ENCODE measurements around the gene GLP1R. TPM values are rescaled to one million over a fixed set of nuclear protein-coding genes. Genes with fewer than 3 reads are reported as not detected.

The GLP1R gene
- not detected in 2 replicates for total RNA-seq (2012; rRNA removed)

DNA sequence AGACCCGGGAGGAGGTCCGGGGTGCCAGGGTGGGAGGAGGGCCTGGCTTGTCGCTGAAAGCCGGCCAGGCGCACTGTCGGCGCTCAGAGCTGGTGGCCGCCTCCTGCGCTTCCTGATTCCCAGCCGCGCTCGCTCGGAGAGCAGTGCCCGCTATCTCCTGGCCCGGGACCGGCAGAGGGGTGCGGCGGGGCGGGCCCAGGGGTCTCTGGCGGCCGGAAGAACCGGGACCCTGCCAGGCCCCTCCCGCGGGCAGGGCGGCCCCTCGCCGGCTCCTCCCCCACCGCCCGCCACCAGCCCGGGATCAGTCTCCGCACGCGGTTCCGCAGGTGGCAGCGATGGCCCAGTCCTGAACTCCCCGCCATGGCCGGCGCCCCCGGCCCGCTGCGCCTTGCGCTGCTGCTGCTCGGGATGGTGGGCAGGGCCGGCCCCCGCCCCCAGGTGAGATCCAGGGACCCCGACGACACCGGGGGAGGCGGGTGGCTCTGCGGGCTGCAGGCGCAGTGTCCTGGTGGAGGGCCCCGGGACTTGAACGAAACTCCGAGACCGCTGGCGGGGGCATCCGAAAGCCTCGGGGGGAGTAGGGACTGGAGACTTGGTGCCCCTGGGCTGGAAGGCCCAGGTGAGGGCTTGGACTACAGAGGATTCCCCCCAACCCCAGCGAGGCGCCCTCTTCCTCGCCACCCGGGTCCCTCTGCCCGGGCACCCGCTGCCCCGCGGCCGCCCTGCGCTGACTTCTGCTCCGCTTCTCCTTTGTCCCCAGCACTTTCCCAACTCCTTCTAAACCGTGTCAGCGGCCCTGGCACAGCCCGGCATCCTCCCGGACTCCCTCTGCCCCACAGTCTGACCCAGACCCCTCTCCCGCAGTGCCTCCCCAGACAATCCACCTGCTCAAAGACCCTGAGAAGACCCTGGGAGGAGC lies at the start of gene GLP1R:
GLP1R (plus strand) TSS at position 301 of the 919 bp plus-strand sequence; CDS start at position 361, 60 bp downstream.
- Histone ChIP-seq H3K27me3 (ENCODE audit: control insufficient read depth, insufficient read depth, low read length) (peaks cover 42% of the 10 kb centered on the region), H3K4me1 (ENCODE audit: control insufficient read depth, insufficient read depth, low read length) (no peaks in the 10 kb centered on the region), H3K4me2 (ENCODE audit: low read length) (no peak within 1 kb of the TSS), H3K9me3 (replicated peaks; ENCODE audit: low read length) (no peaks in the 10 kb centered on the region), H3K9ac (ENCODE audit: low read depth, low read length) (no peak within 1 kb of the TSS), H3K36me3 (ENCODE audit: insufficient read depth, low read length) (no peaks in the 10 kb centered on the region), H3K4me3 (ENCODE audit: low read length) (no peak within 1 kb of the TSS)

DNA sequence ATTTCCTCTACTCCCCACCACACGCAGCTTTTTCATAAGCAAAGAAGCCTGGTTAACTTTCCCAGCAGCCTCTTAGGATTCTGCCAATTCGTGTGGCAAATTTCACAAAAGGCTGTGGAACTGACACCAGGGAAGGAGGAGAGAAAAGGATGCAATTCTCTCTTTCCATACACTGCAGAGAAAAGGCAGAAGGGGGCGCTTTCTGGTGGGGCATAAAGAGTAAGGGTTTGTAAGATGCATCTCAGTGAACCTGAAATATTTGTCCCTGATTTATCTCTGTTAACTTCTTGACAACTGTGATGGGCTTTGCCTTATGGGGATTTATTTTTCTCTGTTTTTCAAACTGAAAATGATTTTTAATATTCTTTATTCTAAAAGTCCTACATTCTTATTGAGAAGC lies 45.5 kb upstream of the GLP1R start:
- Histone ChIP-seq H3K36me3 (ENCODE audit: insufficient read depth, low read length) (no peaks in the 10 kb centered on the region), H3K4me3 (ENCODE audit: low read length) (no peak overlapping the region), H3K9ac (ENCODE audit: low read depth, low read length) (no peak overlapping the region), H3K27me3 (ENCODE audit: control insufficient read depth, insufficient read depth, low read length) (peaks cover 11% of the 10 kb centered on the region), H3K4me1 (ENCODE audit: control insufficient read depth, insufficient read depth, low read length) (no peaks in the 10 kb centered on the region), H3K4me2 (ENCODE audit: low read length) (no peak overlapping the region), H3K9me3 (replicated peaks; ENCODE audit: low read length) (no peaks in the 10 kb centered on the region)

DNA sequence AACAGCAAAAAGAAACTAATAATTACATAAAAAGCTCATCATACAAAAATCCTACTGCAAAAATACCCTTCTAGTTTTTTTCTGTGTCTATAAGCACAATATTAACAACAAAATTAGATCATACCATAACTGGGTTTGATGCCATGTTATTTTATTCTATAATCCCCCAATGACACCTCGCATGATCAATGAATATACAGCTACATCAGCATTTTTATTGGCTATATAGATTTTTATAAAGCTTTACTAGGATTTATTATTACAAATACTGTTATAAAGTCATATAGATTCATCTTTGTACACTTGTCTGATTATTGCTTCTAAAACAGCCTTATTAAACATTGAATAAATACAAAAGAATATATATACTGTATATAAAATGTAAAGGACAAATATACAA lies 45.1 kb upstream of the GLP1R start:
- Histone ChIP-seq H3K27me3 (ENCODE audit: control insufficient read depth, insufficient read depth, low read length) (peaks cover 11% of the 10 kb centered on the region), H3K9ac (ENCODE audit: low read depth, low read length) (no peak overlapping the region), H3K36me3 (ENCODE audit: insufficient read depth, low read length) (no peaks in the 10 kb centered on the region), H3K9me3 (replicated peaks; ENCODE audit: low read length) (no peaks in the 10 kb centered on the region), H3K4me1 (ENCODE audit: control insufficient read depth, insufficient read depth, low read length) (no peaks in the 10 kb centered on the region), H3K4me2 (ENCODE audit: low read length) (no peak overlapping the region), H3K4me3 (ENCODE audit: low read length) (no peak overlapping the region)

DNA sequence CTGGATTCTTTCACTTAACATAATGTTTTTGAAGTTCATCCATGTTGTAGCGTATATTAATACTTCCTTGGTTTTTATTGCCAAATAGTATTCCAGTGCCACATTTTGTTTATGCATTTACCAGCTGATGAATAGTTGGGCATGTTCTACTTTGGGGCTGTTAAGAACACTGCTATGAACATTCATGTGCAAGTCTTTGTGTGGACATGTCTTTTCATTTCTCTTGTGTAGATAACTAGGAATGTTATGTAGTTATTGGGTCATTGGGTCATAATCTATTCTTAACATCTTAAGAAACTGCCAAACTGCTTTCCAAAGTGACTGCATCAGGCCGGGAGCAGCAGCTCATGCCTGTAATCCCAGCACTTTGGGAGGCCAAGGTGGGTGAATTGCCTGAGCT lies 43.8 kb upstream of the GLP1R start:
- Histone ChIP-seq H3K4me3 (ENCODE audit: low read length) (no peak overlapping the region), H3K9me3 (replicated peaks; ENCODE audit: low read length) (no peaks in the 10 kb centered on the region), H3K27me3 (ENCODE audit: control insufficient read depth, insufficient read depth, low read length) (peaks cover 11% of the 10 kb centered on the region), H3K4me1 (ENCODE audit: control insufficient read depth, insufficient read depth, low read length) (no peaks in the 10 kb centered on the region), H3K4me2 (ENCODE audit: low read length) (no peak overlapping the region), H3K9ac (ENCODE audit: low read depth, low read length) (no peak overlapping the region), H3K36me3 (ENCODE audit: insufficient read depth, low read length) (no peaks in the 10 kb centered on the region)

DNA sequence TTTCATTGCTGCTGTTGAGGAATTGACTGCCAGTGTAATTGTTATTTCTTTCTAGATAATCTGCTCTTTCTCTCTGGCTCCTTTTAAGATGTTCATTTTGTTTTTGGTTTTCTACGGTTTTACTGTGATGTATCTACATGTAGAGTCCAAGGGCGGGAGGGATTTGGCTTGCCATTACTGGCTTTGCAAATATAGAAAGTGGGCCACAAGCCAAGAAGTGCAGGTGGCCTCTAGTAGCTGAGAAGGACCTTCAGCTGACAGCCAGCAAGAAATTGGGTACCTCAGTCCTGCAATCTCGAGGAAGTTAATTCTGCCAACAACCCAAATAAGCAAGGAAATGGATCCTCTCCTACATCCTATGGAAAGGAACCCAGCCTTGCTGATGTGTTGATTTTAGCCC lies 42.8 kb upstream of the GLP1R start:
- Histone ChIP-seq H3K9ac (ENCODE audit: low read depth, low read length) (no peak overlapping the region), H3K4me2 (ENCODE audit: low read length) (no peak overlapping the region), H3K4me1 (ENCODE audit: control insufficient read depth, insufficient read depth, low read length) (no peaks in the 10 kb centered on the region), H3K27me3 (ENCODE audit: control insufficient read depth, insufficient read depth, low read length) (peaks cover 11% of the 10 kb centered on the region), H3K4me3 (ENCODE audit: low read length) (no peak overlapping the region), H3K9me3 (replicated peaks; ENCODE audit: low read length) (no peaks in the 10 kb centered on the region), H3K36me3 (ENCODE audit: insufficient read depth, low read length) (no peaks in the 10 kb centered on the region)

DNA sequence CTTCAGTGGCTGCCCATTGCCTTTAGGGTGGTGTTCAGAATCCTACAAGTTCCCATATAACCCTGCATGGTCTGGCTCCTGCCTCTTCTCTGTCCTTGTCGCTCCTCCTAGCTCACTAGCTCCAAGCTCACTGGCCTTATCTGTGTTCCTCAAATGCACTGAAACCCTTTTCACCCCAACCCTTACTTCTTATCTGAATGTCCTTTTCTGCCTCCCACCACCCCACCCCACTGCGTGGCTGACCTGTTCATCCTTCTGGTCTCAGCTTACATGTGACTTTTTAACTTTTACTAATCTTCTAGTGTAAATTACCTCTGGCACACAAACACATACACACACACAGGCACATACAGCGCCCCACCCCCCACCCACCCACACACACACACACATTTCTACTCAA lies 41.0 kb upstream of the GLP1R start:
- no peak overlapping the region for H3K4me3 ChIP-seq (ENCODE audit: low read length)
- no peak overlapping the region for H3K4me2 ChIP-seq (ENCODE audit: low read length)
- peaks cover 8% of the 10 kb centered on the region for H3K27me3 ChIP-seq (ENCODE audit: control insufficient read depth, insufficient read depth, low read length)

DNA sequence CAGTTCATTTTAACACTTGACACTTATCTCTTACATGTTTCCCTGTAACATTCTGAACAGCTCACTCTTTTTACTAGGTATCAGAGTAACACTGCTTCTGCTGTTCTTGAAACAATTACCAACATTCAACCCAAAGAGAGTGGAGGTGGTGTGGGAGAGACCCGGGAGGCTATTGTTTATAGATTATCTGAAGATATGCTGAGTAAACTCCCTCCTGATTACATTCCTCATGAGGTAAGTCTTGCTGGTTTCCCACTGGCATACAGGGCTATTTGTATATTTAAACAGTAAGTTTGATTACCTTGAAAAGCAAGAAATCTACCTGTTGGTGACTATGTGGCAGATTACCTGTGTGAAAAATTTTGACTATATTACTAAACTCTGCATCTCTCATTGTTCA lies 39.8 kb upstream of the GLP1R start:
- Histone ChIP-seq H3K4me1 (ENCODE audit: control insufficient read depth, insufficient read depth, low read length) (no peaks in the 10 kb centered on the region), H3K36me3 (ENCODE audit: insufficient read depth, low read length) (no peaks in the 10 kb centered on the region), H3K4me3 (ENCODE audit: low read length) (no peak overlapping the region)

More for the DNA sequence above, 41.0 kb upstream of the GLP1R start:
- no peaks in the 10 kb centered on the region for H3K9me3 ChIP-seq (replicated peaks; ENCODE audit: low read length)
- H3K36me3 ChIP-seq (ENCODE audit: insufficient read depth, low read length): no peaks in the 10 kb centered on the region
- no peaks in the 10 kb centered on the region for H3K4me1 ChIP-seq (ENCODE audit: control insufficient read depth, insufficient read depth, low read length)
- H3K9ac ChIP-seq (ENCODE audit: low read depth, low read length): no peak overlapping the region

DNA sequence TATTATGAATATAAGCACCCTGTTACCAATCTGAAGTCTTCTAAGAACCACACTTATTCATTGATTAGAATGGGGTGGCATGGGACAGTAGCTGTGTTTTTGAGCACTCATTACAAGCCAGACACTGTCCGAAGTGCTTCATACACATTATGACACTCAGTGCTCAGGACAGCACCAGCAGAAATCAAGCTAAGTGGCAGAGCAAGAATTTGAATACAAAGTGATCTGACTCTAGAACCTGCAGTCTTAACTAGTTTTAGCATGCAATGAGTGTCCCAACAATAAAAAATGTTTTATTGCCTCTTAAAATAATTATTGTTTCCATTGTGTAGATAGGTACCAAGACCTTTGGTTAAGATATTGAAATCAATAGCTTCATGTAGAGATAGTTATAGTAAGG lies 39.1 kb upstream of the GLP1R start:
- peaks cover 3% of the 10 kb centered on the region for H3K27me3 ChIP-seq (ENCODE audit: control insufficient read depth, insufficient read depth, low read length)

More for the DNA sequence above, 39.8 kb upstream of the GLP1R start:
- Histone ChIP-seq H3K27me3 (ENCODE audit: control insufficient read depth, insufficient read depth, low read length) (peaks cover 3% of the 10 kb centered on the region), H3K4me2 (ENCODE audit: low read length) (no peak overlapping the region), H3K9ac (ENCODE audit: low read depth, low read length) (no peak overlapping the region), H3K9me3 (replicated peaks; ENCODE audit: low read length) (no peaks in the 10 kb centered on the region)

DNA sequence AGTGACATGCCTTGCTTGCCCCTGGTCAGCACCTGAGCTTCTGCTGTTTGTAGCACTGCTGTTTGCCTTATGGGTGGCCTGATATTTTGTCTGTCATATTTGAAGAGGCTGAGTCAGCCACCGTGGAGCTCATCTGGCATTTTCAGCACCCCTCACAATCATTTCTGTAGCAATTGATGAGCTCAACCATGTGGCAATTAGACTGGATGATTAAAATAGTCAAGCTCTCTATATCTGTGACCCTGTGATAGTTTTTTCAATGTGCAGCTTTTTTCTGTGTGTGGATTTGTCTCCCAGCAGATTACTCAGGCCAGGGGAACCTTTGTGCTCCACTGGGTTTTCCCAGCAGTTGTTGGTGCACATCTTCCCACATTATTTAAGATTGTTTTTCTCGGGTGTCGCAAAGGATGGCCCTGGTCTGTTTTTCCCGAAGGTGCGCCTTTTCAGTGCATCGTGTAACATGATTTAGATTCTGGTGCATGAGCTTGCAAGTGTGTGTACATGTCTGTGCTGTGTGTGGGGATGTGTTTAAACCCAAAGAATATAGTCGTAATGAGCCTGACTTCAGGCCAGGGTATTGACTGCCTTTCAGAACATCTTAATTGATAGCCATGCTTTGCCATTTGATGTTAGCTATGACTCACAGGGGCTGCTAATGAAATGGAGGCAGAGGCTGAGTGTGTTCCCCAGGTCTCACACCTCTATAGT lies 31.6 kb upstream of the GLP1R start:
- H3K36me3 ChIP-seq (ENCODE audit: insufficient read depth, low read length): no peaks in the 10 kb centered on the region
- no peaks in the 10 kb centered on the region for H3K9me3 ChIP-seq (replicated peaks; ENCODE audit: low read length)
- H3K27me3 ChIP-seq (ENCODE audit: control insufficient read depth, insufficient read depth, low read length): peaks cover 3% of the 10 kb centered on the region
- H3K4me1 ChIP-seq (ENCODE audit: control insufficient read depth, insufficient read depth, low read length): no peaks in the 10 kb centered on the region
- H3K4me2 ChIP-seq (ENCODE audit: low read length): no peak overlapping the region
- no peak overlapping the region for H3K4me3 ChIP-seq (ENCODE audit: low read length)
- H3K9ac ChIP-seq (ENCODE audit: low read depth, low read length): no peak overlapping the region

More for the DNA sequence above, 39.1 kb upstream of the GLP1R start:
- no peak overlapping the region for H3K4me3 ChIP-seq (ENCODE audit: low read length)
- H3K4me2 ChIP-seq (ENCODE audit: low read length): no peak overlapping the region
- H3K9me3 ChIP-seq (replicated peaks; ENCODE audit: low read length): no peaks in the 10 kb centered on the region
- no peak overlapping the region for H3K9ac ChIP-seq (ENCODE audit: low read depth, low read length)
- no peaks in the 10 kb centered on the region for H3K4me1 ChIP-seq (ENCODE audit: control insufficient read depth, insufficient read depth, low read length)
- no peaks in the 10 kb centered on the region for H3K36me3 ChIP-seq (ENCODE audit: insufficient read depth, low read length)

DNA sequence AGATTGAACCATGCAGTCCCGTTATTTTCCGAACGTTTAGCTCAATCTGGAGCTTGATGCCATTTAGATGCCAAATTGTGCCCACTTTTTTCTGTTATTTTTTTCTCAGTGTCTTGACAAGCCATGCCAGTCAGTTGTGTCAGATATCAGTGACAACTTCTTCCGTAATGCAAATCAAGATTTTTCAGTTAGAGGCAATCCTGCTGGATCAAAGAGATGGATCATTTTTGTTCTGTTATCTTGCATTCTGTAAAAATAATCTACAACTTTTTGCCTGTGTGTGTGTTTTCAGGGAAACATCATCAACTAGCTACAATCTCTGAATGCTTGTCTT lies 31.1 kb upstream of the GLP1R start:
- no peak overlapping the region for H3K4me2 ChIP-seq (ENCODE audit: low read length)
- no peaks in the 10 kb centered on the region for H3K4me1 ChIP-seq (ENCODE audit: control insufficient read depth, insufficient read depth, low read length)
- H3K27me3 ChIP-seq (ENCODE audit: control insufficient read depth, insufficient read depth, low read length): no peaks in the 10 kb centered on the region
- H3K9me3 ChIP-seq (replicated peaks; ENCODE audit: low read length): no peaks in the 10 kb centered on the region
- H3K4me3 ChIP-seq (ENCODE audit: low read length): no peak overlapping the region
- no peak overlapping the region for H3K9ac ChIP-seq (ENCODE audit: low read depth, low read length)
- no peaks in the 10 kb centered on the region for H3K36me3 ChIP-seq (ENCODE audit: insufficient read depth, low read length)

DNA sequence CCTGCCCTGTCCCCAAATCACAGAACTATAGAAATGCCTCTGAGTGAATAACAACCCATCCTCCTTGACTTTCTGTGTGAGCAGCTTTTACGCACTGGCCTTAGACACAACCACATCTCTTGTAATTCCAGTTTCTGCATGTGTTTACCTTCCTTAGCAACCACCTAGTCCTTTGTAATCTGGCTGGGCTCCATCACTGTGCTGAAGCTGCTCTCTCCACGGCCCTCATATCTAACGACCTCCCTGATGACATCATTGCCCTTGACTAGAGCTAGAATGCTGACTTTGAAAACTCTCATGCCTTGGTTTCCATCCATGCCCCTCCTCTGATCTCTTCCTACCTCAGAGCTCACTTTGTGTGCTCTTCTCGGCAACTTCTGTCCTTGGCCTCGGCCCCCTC lies 30.5 kb upstream of the GLP1R start:
- Histone ChIP-seq H3K36me3 (ENCODE audit: insufficient read depth, low read length) (no peaks in the 10 kb centered on the region), H3K4me2 (ENCODE audit: low read length) (no peak overlapping the region), H3K27me3 (ENCODE audit: control insufficient read depth, insufficient read depth, low read length) (no peaks in the 10 kb centered on the region), H3K9me3 (replicated peaks; ENCODE audit: low read length) (no peaks in the 10 kb centered on the region), H3K4me1 (ENCODE audit: control insufficient read depth, insufficient read depth, low read length) (no peaks in the 10 kb centered on the region), H3K4me3 (ENCODE audit: low read length) (no peak overlapping the region), H3K9ac (ENCODE audit: low read depth, low read length) (no peak overlapping the region)

All from skeletal muscle satellite cell (primary cell).